ENCODE data around the gene GZF1.

The GZF1 gene

GRCh38 chr20:23361476-23362391, at the start of gene GZF1:
Gene GZF1 (plus strand): TSS chr20:23362182. CDS start chr20:23364384, 2,202 bp downstream.
- peak; percentile 99 for DNase-seq (ENCODE audit: low spot score)

GRCh38 chr20:23313271-23313670, 48.7 kb upstream of the GZF1 start:
- no peak for DNase-seq (ENCODE audit: low spot score)

GRCh38 chr20:23314699-23315098, 47.3 kb upstream of the GZF1 start:
- DNase-seq (ENCODE audit: low spot score): no peak

GRCh38 chr20:23315099-23315498, 46.9 kb upstream of the GZF1 start:
- no peak for DNase-seq (ENCODE audit: low spot score)

GRCh38 chr20:23316626-23317025, 45.4 kb upstream of the GZF1 start:
- no peak for DNase-seq (ENCODE audit: low spot score)

- no peak for DNase-seq (ENCODE audit: low spot score)
Measured at GRCh38 chr20:23317081-23317480, 44.9 kb upstream of the GZF1 start.

- DNase-seq (ENCODE audit: low spot score): no peak
Measured at GRCh38 chr20:23318347-23318746, 43.6 kb upstream of the GZF1 start.

GRCh38 chr20:23320317-23320716, 41.7 kb upstream of the GZF1 start:
- DNase-seq (ENCODE audit: low spot score): peak; percentile 43

- DNase-seq (ENCODE audit: low spot score): no peak
Measured at GRCh38 chr20:23325107-23325506, 36.9 kb upstream of the GZF1 start.

- DNase-seq (ENCODE audit: low spot score): no peak
Measured at GRCh38 chr20:23326774-23327173, 35.2 kb upstream of the GZF1 start.

GRCh38 chr20:23327617-23328333, 34.2 kb upstream of the GZF1 start:
- DNase-seq (ENCODE audit: low spot score): no peak

GRCh38 chr20:23331450-23332350, 30.3 kb upstream of the GZF1 start:
- DNase-seq (ENCODE audit: low spot score): no peak

GRCh38 chr20:23332467-23332866, 29.5 kb upstream of the GZF1 start:
- no peak for DNase-seq (ENCODE audit: low spot score)

GRCh38 chr20:23334111-23334510, 27.9 kb upstream of the GZF1 start:
- DNase-seq (ENCODE audit: low spot score): no peak

GRCh38 chr20:23335521-23335920, 26.5 kb upstream of the GZF1 start:
- DNase-seq (ENCODE audit: low spot score): no peak

- no peak for DNase-seq (ENCODE audit: low spot score)
Measured at GRCh38 chr20:23336476-23336875, 25.5 kb upstream of the GZF1 start.

GRCh38 chr20:23337312-23337711, 24.7 kb upstream of the GZF1 start:
- DNase-seq (ENCODE audit: low spot score): no peak

GRCh38 chr20:23339986-23340385, 22.0 kb upstream of the GZF1 start:
- no peak for DNase-seq (ENCODE audit: low spot score)

GRCh38 chr20:23340524-23340923, 21.5 kb upstream of the GZF1 start:
- DNase-seq (ENCODE audit: low spot score): peak; percentile 87

- DNase-seq (ENCODE audit: low spot score): no peak
Measured at GRCh38 chr20:23341073-23341472, 20.9 kb upstream of the GZF1 start.

GRCh38 chr20:23343590-23343989, 18.4 kb upstream of the GZF1 start:
- no peak for DNase-seq (ENCODE audit: low spot score)

GRCh38 chr20:23344336-23344735, 17.6 kb upstream of the GZF1 start:
- no peak for DNase-seq (ENCODE audit: low spot score)
